NB4 (cell line): ENCODE measurements around the gene RGL1.

Source experiments
- DNase-seq: peaks from one replicate; pipeline ENCODE4 v3.0.0; 2010; ENCODE audit warnings: low read depth
- H3K4me3 ChIP-seq: one replicate; pipeline ENCODE4 v1.5.1; 2011; ENCODE audit warnings: mild to moderate bottlenecking, low read depth, low read length, moderate library complexity
- CTCF ChIP-seq: IDR thresholded peaks from one replicate; pipeline ENCODE4 v1.5.1; 2012; ENCODE audit warnings: low read depth, low read length
- MAX ChIP-seq: IDR thresholded peaks from 2 replicates; pipeline ENCODE4 v1.6.1; 2011; ENCODE audit warnings: low read depth, low read length
- MYC ChIP-seq: IDR thresholded peaks from 2 replicates; pipeline ENCODE4 v1.6.1; 2011; ENCODE audit warnings: low read depth, low read length
- POLR2A ChIP-seq: IDR thresholded peaks from 2 replicates; pipeline ENCODE4 v1.6.1; 2011; ENCODE audit warnings: mild to moderate bottlenecking; ENCODE audit not compliant: insufficient read length; ENCODE audit errors: extremely low read depth

RGL1 gene

GRCh38 chr1:183913567-183913993, 108.7 kb downstream of the RGL1 start:
- DNase-seq: no peak
- TF ChIP-seq MYC: no peak
- no peak for TF ChIP-seq POLR2A
- TF ChIP-seq CTCF: no peak
- TF ChIP-seq MAX: no peak
- H3K4me3 ChIP-seq: no peak overlapping the region

DNA sequence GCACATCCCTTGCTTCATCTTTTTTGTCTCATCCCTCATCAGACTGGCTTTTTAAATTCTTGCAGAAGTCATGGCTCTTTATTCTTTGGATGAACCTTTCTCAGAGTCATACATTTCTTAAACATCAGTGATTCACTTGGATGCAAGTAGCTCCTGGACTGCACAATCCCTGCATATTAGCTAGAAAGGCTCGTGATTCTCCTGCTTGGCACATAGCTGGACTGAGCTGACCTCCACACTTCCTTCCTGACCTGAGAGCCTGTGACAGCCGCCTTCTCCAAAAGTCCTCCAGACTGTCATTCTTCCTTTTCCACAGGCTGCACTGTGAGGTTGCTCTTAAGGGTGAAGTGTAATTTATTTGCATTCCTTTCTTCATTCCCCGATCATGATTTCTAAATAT, 109.4 kb downstream of the RGL1 start:
- TF ChIP-seq CTCF: no peak
- TF ChIP-seq MAX: no peak
- TF ChIP-seq POLR2A: no peak
- TF ChIP-seq MYC: no peak
- no peak for DNase-seq
- no peak overlapping the region for H3K4me3 ChIP-seq

DNA sequence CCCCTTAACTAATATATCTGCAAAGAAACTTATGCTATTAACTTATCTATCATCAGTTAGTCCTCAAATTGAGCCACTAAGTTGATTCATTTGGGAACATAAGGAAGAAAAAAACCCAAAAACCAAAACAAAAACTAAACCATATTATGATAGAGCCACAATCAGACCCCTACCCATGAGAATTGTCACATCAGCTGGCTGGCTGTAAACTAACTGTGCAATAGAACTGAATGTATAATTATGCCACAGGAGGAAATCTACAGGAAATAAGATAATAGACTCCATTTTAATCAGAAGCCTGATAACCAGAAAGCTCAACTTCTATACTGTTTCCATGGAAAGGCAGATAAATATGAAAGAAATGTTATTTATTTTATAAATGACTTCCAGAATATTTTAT, 110.0 kb downstream of the RGL1 start:
- TF ChIP-seq MAX: no peak
- H3K4me3 ChIP-seq: no peak overlapping the region
- no peak for DNase-seq

GRCh38 chr1:183915625-183916510, 110.9 kb downstream of the RGL1 start:
- H3K4me3 ChIP-seq: no peak overlapping the region
- TF ChIP-seq MAX (peak; percentile 92), MYC (peak; percentile 82), CTCF (peak; percentile 68), POLR2A (no peak)
- DNase-seq: peak; percentile 88

GRCh38 chr1:183916574-183916973, 111.7 kb downstream of the RGL1 start:
- no peak overlapping the region for H3K4me3 ChIP-seq
- no peak for DNase-seq
- no peak for TF ChIP-seq MYC
- TF ChIP-seq POLR2A: no peak
- no peak for TF ChIP-seq CTCF
- no peak for TF ChIP-seq MAX

DNA sequence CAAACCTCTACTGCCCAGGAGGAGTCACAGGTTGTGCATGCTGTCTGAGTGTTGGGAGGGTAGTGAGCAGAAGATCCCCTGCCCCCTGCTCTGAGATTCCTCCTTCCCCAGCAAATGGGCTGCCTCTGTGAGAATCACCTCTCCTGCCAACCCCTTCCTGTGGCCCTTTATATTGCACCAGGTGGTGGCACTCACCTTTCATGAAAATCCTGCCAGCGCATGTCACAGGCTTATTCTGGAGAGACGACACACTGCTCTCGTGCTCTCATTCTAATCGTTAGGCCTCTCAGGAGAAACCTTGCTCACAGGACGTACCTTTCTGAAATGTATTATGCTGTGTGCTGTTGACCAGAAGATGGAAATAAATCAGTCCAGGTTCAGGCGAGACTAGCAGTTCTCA, 113.7 kb downstream of the RGL1 start:
- no peak overlapping the region for H3K4me3 ChIP-seq
- TF ChIP-seq MYC (no peak), CTCF (no peak), POLR2A (no peak), MAX (no peak)
- no peak for DNase-seq
